ENCODE data around the gene KLHL14.

DNA sequence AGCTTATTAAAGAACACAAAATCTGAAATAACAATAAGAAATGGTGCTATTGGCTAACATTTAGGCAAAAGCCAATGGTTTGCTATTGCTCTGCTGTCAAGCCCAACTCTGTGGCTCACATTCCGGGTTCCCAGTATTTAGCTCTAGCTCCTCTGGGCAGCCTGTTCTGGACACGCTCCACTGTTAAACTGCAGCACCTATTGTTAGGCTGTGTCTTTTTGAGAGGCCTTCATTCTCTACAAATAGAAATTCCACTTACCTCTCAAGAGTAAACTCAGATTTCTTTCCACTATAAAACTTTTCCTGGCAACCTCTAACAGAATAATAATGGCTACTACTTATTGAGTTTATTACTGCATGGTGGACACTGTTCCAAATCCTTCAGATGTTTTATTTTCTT, 3.7 kb upstream of the KLHL14 start:
- TF ChIP-seq POLR2A (IDR thresholded peaks at IDR 0.05; ENCODE audit: low read length) (no peak), POLR2AphosphoS2 (conservative IDR thresholded peaks at IDR 0.05; ENCODE audit: low read length) (no peak), RAD21 (conservative IDR thresholded peaks at IDR 0.05 in 1 of 2, IDR thresholded peaks at IDR 0.05 in 1 of 2) (no peak), CHD2 (IDR thresholded peaks at IDR 0.05; ENCODE audit: low read length, partially characterized antibody) (no peak)
- TF ChIP-seq, protein P1, sequence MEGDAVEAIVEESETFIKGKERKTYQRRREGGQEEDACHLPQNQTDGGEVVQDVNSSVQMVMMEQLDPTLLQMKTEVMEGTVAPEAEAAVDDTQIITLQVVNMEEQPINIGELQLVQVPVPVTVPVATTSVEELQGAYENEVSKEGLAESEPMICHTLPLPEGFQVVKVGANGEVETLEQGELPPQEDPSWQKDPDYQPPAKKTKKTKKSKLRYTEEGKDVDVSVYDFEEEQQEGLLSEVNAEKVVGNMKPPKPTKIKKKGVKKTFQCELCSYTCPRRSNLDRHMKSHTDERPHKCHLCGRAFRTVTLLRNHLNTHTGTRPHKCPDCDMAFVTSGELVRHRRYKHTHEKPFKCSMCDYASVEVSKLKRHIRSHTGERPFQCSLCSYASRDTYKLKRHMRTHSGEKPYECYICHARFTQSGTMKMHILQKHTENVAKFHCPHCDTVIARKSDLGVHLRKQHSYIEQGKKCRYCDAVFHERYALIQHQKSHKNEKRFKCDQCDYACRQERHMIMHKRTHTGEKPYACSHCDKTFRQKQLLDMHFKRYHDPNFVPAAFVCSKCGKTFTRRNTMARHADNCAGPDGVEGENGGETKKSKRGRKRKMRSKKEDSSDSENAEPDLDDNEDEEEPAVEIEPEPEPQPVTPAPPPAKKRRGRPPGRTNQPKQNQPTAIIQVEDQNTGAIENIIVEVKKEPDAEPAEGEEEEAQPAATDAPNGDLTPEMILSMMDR (IDR thresholded peaks at IDR 0.05), result no peak
- TF ChIP-seq, protein P2, sequence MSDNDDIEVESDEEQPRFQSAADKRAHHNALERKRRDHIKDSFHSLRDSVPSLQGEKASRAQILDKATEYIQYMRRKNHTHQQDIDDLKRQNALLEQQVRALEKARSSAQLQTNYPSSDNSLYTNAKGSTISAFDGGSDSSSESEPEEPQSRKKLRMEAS (IDR thresholded peaks at IDR 0.05), result no peak

Data from A549 (cell line).